Measurements from ENCODE around the gene INPP5D.

GRCh38 chr2:233112776-233113452 is 52.8 kb downstream of the INPP5D start:
- TF ChIP-seq CTCF (IDR thresholded peaks at IDR 0.05; ENCODE audit: insufficient read depth, low read length, poor library complexity, severe bottlenecking) (no peak), EZH2phosphoT487 (conservative IDR thresholded peaks at IDR 0.05; ENCODE audit: low read length) (no peak)

Data from SU-DHL-6 (cell line).